Measurements from ENCODE around the gene GP1BB. TPM values are rescaled to one million over a fixed set of nuclear protein-coding genes. Genes with fewer than 3 reads are reported as not detected.

GP1BB gene
- polyA plus RNA-seq, 1 of the 3 experiments (the other 2 are of a cell fraction): 1.5 TPM

DNA sequence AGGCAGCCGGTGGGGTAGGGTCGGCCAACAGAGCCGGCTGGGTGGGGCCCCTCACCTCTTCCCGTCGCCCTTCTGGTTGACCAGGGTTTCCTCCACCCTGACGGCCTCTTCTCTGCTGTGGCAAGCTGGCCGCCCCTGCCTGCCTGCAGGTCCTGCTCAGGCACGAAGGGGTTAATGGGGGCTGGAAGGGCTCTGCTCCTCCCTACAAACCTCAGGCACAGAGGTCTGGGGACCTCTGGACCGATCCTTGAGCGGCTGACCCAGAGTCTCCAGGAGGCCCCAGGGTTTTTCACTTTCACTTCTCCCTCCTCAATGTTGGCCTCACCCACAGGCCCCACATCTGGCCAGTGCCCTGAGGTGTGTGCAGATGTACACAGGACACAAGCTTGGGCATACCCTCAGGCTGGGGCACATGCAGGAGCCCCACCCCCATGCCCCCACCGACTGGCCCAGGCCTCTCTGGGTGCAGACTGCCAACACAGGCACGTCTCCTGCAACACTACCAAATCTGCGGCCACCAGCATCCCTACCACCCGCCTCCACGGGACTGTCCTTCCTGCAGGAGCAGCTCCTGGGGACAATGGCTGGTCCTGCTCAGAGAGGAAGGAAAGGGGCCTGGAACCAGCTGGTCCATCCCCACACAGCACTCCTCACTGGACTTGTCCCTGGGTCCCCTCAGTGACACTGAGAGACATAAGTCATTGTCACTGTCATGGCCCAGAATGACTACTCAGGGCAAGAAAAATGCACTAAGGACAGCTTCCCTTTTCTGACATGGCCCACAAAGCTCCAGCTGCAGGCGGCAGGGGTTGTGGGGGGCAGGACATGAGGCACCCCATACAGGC is 34.0 kb downstream of the GP1BB start:
- H3K9me3 ChIP-seq: no peaks in the 10 kb centered on the region
- TF ChIP-seq SIN3A (IDR thresholded peaks at IDR 0.05; ENCODE audit: borderline replicate concordance, low read depth, low read length): no peak
- TF ChIP-seq YY1 (IDR thresholded peaks at IDR 0.05; ENCODE audit: low read depth): no peak
- TF ChIP-seq NRF1 (IDR thresholded peaks at IDR 0.05; ENCODE audit: low read depth, low read length): no peak
- no peak for TF ChIP-seq TAF1 (IDR thresholded peaks at IDR 0.05; ENCODE audit: borderline replicate concordance, low read depth, low read length)
- TF ChIP-seq FOXM1 (IDR thresholded peaks at IDR 0.05; ENCODE audit: low read depth): no peak
- TF ChIP-seq, protein P1, sequence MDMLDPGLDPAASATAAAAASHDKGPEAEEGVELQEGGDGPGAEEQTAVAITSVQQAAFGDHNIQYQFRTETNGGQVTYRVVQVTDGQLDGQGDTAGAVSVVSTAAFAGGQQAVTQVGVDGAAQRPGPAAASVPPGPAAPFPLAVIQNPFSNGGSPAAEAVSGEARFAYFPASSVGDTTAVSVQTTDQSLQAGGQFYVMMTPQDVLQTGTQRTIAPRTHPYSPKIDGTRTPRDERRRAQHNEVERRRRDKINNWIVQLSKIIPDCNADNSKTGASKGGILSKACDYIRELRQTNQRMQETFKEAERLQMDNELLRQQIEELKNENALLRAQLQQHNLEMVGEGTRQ (IDR thresholded peaks at IDR 0.05; ENCODE audit: borderline replicate concordance, low read depth, low read length): no peak
- TF ChIP-seq, protein P2, sequence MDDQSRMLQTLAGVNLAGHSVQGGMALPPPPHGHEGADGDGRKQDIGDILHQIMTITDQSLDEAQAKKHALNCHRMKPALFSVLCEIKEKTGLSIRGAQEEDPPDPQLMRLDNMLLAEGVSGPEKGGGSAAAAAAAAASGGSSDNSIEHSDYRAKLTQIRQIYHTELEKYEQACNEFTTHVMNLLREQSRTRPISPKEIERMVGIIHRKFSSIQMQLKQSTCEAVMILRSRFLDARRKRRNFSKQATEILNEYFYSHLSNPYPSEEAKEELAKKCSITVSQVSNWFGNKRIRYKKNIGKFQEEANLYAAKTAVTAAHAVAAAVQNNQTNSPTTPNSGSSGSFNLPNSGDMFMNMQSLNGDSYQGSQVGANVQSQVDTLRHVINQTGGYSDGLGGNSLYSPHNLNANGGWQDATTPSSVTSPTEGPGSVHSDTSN (IDR thresholded peaks at IDR 0.05): no peak
- TF ChIP-seq TEAD4 (IDR thresholded peaks at IDR 0.05; ENCODE audit: borderline replicate concordance, insufficient read depth): no peak
- no peaks in the 10 kb centered on the region for H3F3A ChIP-seq (replicated peaks; ENCODE audit: insufficient read depth)
- H3K36me3 ChIP-seq (replicated peaks in 1 of 2; ENCODE audit: control insufficient read depth in 1 of 2, insufficient read depth in 2 of 2, low read length in 1 of 2): no peaks in the 10 kb centered on the region
- DNase-seq: no peak
- no peaks in the 10 kb centered on the region for H3K79me2 ChIP-seq (ENCODE audit: insufficient read depth)
- H3K4me3 ChIP-seq (ENCODE audit: low read depth in 2 of 2, low read length in 1 of 2): no peak overlapping the region
- WGBS (ENCODE audit: low lambda C conversion rate): 57% methylated on average over 7 of the region's 16 CpGs
- H3K9ac ChIP-seq: no peak overlapping the region
- H3K27me3 ChIP-seq (ENCODE audit: insufficient read depth): peaks cover 53% of the 10 kb centered on the region
- H3K4me1 ChIP-seq (ENCODE audit: control insufficient read depth in 1 of 2, insufficient read depth in 2 of 2, low read depth in 1 of 2, low read length in 1 of 2): peaks cover 0 to 6% of the 10 kb centered on the region in 2 experiments; a peak in 2 of 4 replicates
- H3K27ac ChIP-seq (ENCODE audit: low read depth in 2 of 2, low read length in 1 of 2): no peak overlapping the region
- H3K4me2 ChIP-seq: no peak overlapping the region
- ChIA-PET POLR2A (no interaction called here), CTCF (interaction anchor here (1.0 to 2.4 kb wide), 16 partner anchors 12 to 153 kb away, joined by 3 to 15 read pairs (median 5); no protein-coding TSS in a partner anchor)
- no peak overlapping the region for H2AFZ ChIP-seq (ENCODE audit: low read depth)
- H3K9me2 ChIP-seq: no peaks in the 10 kb centered on the region
- H4K20me1 ChIP-seq (ENCODE audit: insufficient read depth): no peaks in the 10 kb centered on the region

DNA sequence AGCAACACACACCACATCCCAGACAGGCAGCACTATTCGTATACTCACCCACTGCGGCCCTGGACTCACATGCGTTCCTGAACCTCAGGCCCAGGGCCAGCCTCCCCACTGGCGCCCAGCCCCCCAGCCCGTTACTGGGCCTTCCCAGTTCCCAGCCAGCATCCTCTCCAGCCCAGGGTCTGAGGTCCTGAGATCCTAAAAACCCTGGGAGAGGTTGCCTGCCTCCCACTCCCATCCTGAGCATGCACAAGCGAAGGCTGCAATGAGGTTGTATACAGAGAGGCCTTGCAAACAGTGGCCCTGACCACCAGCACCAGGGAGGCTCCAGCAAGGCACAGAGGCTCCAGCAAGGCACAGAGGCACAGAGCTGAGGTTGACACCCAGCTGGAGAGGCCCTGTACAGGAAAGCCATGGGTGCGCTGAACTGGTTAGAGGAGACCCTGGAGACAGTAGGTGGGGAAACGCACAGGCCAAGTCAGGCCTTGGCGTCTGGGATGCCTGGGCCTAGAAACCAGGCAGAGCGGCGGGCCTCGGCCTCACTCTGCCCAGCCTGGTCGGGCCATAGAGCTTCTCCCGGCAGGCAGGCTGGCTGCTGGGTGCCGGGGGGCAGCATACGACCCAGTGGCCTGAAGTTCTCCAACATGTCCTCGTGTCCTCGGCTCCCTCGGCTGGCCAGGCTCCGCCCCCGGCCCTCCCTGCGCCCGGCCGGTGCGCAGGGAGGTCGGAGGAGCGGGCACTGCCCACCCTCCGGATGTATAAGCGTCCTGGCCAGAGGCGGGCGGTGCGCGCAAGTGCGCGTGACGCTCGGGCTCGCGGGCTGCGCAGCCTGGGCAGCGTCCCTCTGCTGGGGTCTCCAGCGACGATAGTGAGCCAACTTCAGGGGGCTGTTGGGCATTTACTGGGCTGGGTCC is 34.9 kb downstream of the GP1BB start:
- Histone ChIP-seq H2AFZ (ENCODE audit: low read depth) (no peak overlapping the region), H3K4me3 (ENCODE audit: low read depth in 2 of 2, low read length in 1 of 2) (no peak overlapping the region)
- peak; percentile 63 for DNase-seq

More for the DNA sequence above, 34.9 kb downstream of the GP1BB start:
- H3K4me2 ChIP-seq: no peak overlapping the region
- peaks cover 53% of the 10 kb centered on the region for H3K27me3 ChIP-seq (ENCODE audit: insufficient read depth)
- WGBS (ENCODE audit: low lambda C conversion rate): 80% methylated on average over 12 of the region's 43 CpGs
- ChIA-PET CTCF (interaction anchor here (0.6 to 2.4 kb wide), 10 partner anchors 11 to 152 kb away, joined by 3 to 12 read pairs (median 4); no protein-coding TSS in a partner anchor), POLR2A (no interaction called here)
- H3K79me2 ChIP-seq (ENCODE audit: insufficient read depth): no peaks in the 10 kb centered on the region
- H3K36me3 ChIP-seq (replicated peaks in 1 of 2; ENCODE audit: control insufficient read depth in 1 of 2, insufficient read depth in 2 of 2, low read length in 1 of 2): no peaks in the 10 kb centered on the region
- H3F3A ChIP-seq (replicated peaks; ENCODE audit: insufficient read depth): no peaks in the 10 kb centered on the region
- H3K27ac ChIP-seq (ENCODE audit: low read depth in 2 of 2, low read length in 1 of 2): no peak overlapping the region
- no peaks in the 10 kb centered on the region for H3K9me3 ChIP-seq
- TF ChIP-seq CHD2 (IDR thresholded peaks at IDR 0.05; ENCODE audit: low read length, partially characterized antibody) (no peak), MXI1 (IDR thresholded peaks at IDR 0.05; ENCODE audit: low read depth, low read length) (no peak), GATA2 (CRISPR knock-in tag; IDR thresholded peaks at IDR 0.05) (no peak), EZH2phosphoT487 (IDR thresholded peaks at IDR 0.05; ENCODE audit: borderline replicate concordance, low read depth) (no peak), TCF12 (IDR thresholded peaks at IDR 0.05) (no peak)
- TF ChIP-seq, protein P3, sequence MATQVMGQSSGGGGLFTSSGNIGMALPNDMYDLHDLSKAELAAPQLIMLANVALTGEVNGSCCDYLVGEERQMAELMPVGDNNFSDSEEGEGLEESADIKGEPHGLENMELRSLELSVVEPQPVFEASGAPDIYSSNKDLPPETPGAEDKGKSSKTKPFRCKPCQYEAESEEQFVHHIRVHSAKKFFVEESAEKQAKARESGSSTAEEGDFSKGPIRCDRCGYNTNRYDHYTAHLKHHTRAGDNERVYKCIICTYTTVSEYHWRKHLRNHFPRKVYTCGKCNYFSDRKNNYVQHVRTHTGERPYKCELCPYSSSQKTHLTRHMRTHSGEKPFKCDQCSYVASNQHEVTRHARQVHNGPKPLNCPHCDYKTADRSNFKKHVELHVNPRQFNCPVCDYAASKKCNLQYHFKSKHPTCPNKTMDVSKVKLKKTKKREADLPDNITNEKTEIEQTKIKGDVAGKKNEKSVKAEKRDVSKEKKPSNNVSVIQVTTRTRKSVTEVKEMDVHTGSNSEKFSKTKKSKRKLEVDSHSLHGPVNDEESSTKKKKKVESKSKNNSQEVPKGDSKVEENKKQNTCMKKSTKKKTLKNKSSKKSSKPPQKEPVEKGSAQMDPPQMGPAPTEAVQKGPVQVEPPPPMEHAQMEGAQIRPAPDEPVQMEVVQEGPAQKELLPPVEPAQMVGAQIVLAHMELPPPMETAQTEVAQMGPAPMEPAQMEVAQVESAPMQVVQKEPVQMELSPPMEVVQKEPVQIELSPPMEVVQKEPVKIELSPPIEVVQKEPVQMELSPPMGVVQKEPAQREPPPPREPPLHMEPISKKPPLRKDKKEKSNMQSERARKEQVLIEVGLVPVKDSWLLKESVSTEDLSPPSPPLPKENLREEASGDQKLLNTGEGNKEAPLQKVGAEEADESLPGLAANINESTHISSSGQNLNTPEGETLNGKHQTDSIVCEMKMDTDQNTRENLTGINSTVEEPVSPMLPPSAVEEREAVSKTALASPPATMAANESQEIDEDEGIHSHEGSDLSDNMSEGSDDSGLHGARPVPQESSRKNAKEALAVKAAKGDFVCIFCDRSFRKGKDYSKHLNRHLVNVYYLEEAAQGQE (IDR thresholded peaks at IDR 0.05; ENCODE audit: low read depth, low read length): no peak
- TF ChIP-seq, protein P4, sequence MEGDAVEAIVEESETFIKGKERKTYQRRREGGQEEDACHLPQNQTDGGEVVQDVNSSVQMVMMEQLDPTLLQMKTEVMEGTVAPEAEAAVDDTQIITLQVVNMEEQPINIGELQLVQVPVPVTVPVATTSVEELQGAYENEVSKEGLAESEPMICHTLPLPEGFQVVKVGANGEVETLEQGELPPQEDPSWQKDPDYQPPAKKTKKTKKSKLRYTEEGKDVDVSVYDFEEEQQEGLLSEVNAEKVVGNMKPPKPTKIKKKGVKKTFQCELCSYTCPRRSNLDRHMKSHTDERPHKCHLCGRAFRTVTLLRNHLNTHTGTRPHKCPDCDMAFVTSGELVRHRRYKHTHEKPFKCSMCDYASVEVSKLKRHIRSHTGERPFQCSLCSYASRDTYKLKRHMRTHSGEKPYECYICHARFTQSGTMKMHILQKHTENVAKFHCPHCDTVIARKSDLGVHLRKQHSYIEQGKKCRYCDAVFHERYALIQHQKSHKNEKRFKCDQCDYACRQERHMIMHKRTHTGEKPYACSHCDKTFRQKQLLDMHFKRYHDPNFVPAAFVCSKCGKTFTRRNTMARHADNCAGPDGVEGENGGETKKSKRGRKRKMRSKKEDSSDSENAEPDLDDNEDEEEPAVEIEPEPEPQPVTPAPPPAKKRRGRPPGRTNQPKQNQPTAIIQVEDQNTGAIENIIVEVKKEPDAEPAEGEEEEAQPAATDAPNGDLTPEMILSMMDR (IDR thresholded peaks at IDR 0.05): no peak
- TF ChIP-seq, protein P5, sequence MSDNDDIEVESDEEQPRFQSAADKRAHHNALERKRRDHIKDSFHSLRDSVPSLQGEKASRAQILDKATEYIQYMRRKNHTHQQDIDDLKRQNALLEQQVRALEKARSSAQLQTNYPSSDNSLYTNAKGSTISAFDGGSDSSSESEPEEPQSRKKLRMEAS (IDR thresholded peaks at IDR 0.05; ENCODE audit: low read depth): no peak
- H3K4me1 ChIP-seq (ENCODE audit: control insufficient read depth in 1 of 2, insufficient read depth in 2 of 2, low read depth in 1 of 2, low read length in 1 of 2): peaks cover 0 to 6% of the 10 kb centered on the region in 2 experiments; a peak in 2 of 4 replicates
- no peaks in the 10 kb centered on the region for H3K9me2 ChIP-seq
- H4K20me1 ChIP-seq (ENCODE audit: insufficient read depth): no peaks in the 10 kb centered on the region
- no peak overlapping the region for H3K9ac ChIP-seq

Data from SK-N-SH (cell line).